ENCODE measurements around the gene RIPPLY2. TPM values are rescaled to one million over a fixed set of nuclear protein-coding genes. Genes with fewer than 3 reads are reported as not detected.

The RIPPLY2 gene
- total and polyA plus RNA-seq, 9 of the 15 experiments (the other 6 are each of a cell fraction or from before 2014, with no cell fraction given) = not detected

- Histone ChIP-seq H3K4me1 (replicated peaks in 1 of 2; ENCODE audit: control insufficient read depth in 2 of 2, insufficient read depth in 2 of 2, low read length in 2 of 2) (no peaks in the 10 kb centered on the region), H3K36me3 (ENCODE audit: control insufficient read depth, insufficient read depth, low read length) (no peaks in the 10 kb centered on the region), H3K9me3 (replicated peaks; ENCODE audit: control insufficient read depth, insufficient read depth, low read depth, low read length) (no peaks in the 10 kb centered on the region; the same call in 1 of the 2 replicates), H3K4me3 (no peak overlapping the region), H3K9ac (ENCODE audit: insufficient read depth in 1 of 2, low read depth in 2 of 2, low read length in 2 of 2) (no peak overlapping the region), H4K20me1 (replicated peaks; ENCODE audit: control insufficient read depth, insufficient read depth, low read length) (no peaks in the 10 kb centered on the region), H3K27ac (ENCODE audit: extremely low read depth, low read depth, low read length) (no peak overlapping the region), H3K4me2 (ENCODE audit: insufficient read depth, low read length) (no peak overlapping the region), H2AFZ (ENCODE audit: low read depth, low read length) (no peak overlapping the region), H3K79me2 (ENCODE audit: control insufficient read depth, insufficient read depth, low read length) (no peaks in the 10 kb centered on the region), H3K27me3 (ENCODE audit: control insufficient read depth in 2 of 2, insufficient read depth in 2 of 2, low read length in 2 of 2) (no peaks in the 10 kb centered on the region; a peak in 1 of 5 replicates), H3K9me1 (ENCODE audit: control insufficient read depth, insufficient read depth, low read length) (no peaks in the 10 kb centered on the region)
- DNase-seq (ENCODE audit: extremely low read depth in 1 of 4, low spot score in 3 of 4) (no peak), FAIRE-seq (no peak), ATAC-seq (no peak)
- no peak for TF ChIP-seq HNRNPL (IDR thresholded peaks at IDR 0.05; ENCODE audit: low read depth, low read length)
- TF ChIP-seq ZNF316 (IDR thresholded peaks at IDR 0.05) = 0 out of 2 replicates have a peak, but pooled peaks have one; percentile 4
- BruUV-seq (replicated peaks) = no TSS peak
- ChIA-PET CTCF (ENCODE audit: low intra/inter-chr PET ratio) (no interaction called here), POLR2A (interaction anchor here (0.8 to 1.3 kb wide), 2 partner anchors 13 to 14 kb away, joined by 3 read pairs; partner anchors contain the start of gene CYB5R4)
- intact Hi-C loops (cut with micrococcal nuclease) (no loop called here), in situ Hi-C loops (cut with MboI) (no loop called here)
Measured at GRCh38 chr6:83847179-83847578, 6.0 kb upstream of the RIPPLY2 start.

GRCh38 chr6:83849127-83849526, 4.0 kb upstream of the RIPPLY2 start:
- ChIA-PET POLR2A (no interaction called here), CTCF (ENCODE audit: low intra/inter-chr PET ratio) (interaction anchor here (0.6 kb wide), 1 partner anchor 237 kb away, joined by 3 read pairs; no protein-coding TSS in a partner anchor)
- Histone ChIP-seq H3K4me2 (ENCODE audit: insufficient read depth, low read length) (no peak overlapping the region), H3K9me1 (ENCODE audit: control insufficient read depth, insufficient read depth, low read length) (no peaks in the 10 kb centered on the region), H4K20me1 (replicated peaks; ENCODE audit: control insufficient read depth, insufficient read depth, low read length) (no peaks in the 10 kb centered on the region), H2AFZ (ENCODE audit: low read depth, low read length) (no peak overlapping the region), H3K36me3 (ENCODE audit: control insufficient read depth, insufficient read depth, low read length) (no peaks in the 10 kb centered on the region), H3K27me3 (ENCODE audit: control insufficient read depth in 2 of 2, insufficient read depth in 2 of 2, low read length in 2 of 2) (peaks cover 15% of the 10 kb centered on the region in 2 experiments), H3K79me2 (ENCODE audit: control insufficient read depth, insufficient read depth, low read length) (no peaks in the 10 kb centered on the region), H3K4me1 (replicated peaks in 1 of 2; ENCODE audit: control insufficient read depth in 2 of 2, insufficient read depth in 2 of 2, low read length in 2 of 2) (peaks cover 0 to 12% of the 10 kb centered on the region in 2 experiments; a peak in 1 of 5 replicates), H3K4me3 (no peak overlapping the region), H3K9ac (ENCODE audit: insufficient read depth in 1 of 2, low read depth in 2 of 2, low read length in 2 of 2) (no peak overlapping the region), H3K9me3 (replicated peaks; ENCODE audit: control insufficient read depth, insufficient read depth, low read depth, low read length) (no peaks in the 10 kb centered on the region; the same call in 1 of the 2 replicates), H3K27ac (ENCODE audit: extremely low read depth, low read depth, low read length) (no peak overlapping the region)
- TF ChIP-seq, protein P1, sequence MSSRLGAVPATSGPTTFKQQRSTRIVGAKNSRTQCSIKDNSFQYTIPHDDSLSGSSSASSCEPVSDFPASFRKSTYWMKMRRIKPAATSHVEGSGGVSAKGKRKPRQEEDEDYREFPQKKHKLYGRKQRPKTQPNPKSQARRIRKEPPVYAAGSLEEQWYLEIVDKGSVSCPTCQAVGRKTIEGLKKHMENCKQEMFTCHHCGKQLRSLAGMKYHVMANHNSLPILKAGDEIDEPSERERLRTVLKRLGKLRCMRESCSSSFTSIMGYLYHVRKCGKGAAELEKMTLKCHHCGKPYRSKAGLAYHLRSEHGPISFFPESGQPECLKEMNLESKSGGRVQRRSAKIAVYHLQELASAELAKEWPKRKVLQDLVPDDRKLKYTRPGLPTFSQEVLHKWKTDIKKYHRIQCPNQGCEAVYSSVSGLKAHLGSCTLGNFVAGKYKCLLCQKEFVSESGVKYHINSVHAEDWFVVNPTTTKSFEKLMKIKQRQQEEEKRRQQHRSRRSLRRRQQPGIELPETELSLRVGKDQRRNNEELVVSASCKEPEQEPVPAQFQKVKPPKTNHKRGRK (tag; IDR thresholded peaks at IDR 0.05) = peak; percentile 64
- no peak for TF ChIP-seq HNRNPLL (IDR thresholded peaks at IDR 0.05; ENCODE audit: low read depth, low read length, poor library complexity, severe bottlenecking)
- no peak for ATAC-seq
- 0% methylated on average over 2 of the region's 2 CpGs for WGBS (ENCODE audit: insufficient coverage, low coverage, missing lambda C conversion rate)
- DNase-seq (ENCODE audit: extremely low read depth in 1 of 4, low spot score in 3 of 4) = no peak
- BruUV-seq (replicated peaks) = no TSS peak
- in situ Hi-C loops (cut with MboI) (no loop called here), intact Hi-C loops (cut with micrococcal nuclease) (no loop called here)
- FAIRE-seq = no peak
